ENCODE results near the gene LRRC4C. TPM values are rescaled to one million over a fixed set of nuclear protein-coding genes. Genes with fewer than 3 reads are reported as not detected.

LRRC4C gene
- 2.2 TPM for total RNA-seq

DNA sequence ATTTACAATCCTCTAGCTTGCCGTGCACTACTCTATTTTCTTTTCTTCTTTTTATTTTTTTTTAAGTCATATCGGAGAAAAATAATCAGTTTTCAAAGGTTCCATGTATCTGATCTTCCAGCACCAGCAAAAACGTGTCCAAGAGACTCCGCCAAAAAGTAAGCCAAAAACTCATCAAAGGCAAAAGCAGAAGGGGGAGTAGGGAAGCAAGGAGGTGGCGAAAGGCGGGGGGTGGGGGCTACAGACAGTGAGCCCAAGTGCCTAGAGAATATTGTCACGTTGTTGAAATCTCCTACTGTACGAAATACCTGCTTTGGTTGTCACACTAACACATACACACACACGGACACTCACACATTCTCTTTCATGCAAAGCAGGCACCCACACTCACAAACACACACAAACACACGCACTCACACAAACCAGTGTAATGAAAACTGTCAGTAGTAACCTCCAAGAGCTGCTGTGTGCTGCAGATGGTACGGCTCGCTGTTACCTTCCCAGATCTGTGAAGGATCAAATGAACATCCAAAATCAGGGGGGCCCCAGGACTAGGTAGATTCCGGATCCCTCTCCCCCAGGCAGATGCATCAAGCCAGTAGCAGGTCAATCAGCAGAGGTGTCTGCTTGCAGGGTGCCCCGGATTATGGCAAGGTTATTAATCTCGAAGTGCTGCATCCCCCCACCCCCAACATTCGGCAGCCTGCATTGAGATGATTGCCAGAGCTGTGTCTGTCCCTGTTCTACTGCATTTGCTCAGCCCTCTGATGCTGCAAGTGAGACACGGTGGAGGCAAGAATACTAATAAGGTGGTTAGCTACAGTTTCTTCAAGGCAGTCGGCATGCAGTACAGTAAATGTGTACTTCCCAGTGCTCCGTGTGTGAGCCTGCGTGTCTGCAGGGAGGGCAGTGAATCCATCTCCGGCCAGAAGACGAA lies at the start of gene LRRC4C:
LRRC4C (minus strand) TSS at position 188 of the 937 bp plus-strand sequence.
- DNase-seq (ENCODE audit: low spot score) = no peak

DNA sequence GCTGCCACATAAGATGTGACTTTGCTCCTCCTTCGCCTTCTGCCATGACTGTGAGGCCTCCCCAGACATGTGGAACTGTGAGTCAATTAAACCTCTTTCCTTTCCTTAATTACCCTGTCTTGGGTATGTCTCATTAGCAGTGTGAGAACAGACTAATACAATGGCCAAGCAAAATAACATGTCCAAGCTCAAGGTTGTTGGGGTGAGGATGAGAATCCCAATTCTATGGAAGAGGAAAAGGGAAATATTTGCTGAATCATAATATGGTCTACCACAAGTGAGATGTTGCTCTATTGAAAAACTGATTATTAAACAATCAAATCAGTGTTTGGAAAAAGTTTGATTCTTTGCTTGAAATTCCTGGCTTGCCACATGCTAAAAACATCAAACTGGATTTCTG lies 48.7 kb upstream of the LRRC4C start:
- DNase-seq (ENCODE audit: low spot score) = no peak

DNA sequence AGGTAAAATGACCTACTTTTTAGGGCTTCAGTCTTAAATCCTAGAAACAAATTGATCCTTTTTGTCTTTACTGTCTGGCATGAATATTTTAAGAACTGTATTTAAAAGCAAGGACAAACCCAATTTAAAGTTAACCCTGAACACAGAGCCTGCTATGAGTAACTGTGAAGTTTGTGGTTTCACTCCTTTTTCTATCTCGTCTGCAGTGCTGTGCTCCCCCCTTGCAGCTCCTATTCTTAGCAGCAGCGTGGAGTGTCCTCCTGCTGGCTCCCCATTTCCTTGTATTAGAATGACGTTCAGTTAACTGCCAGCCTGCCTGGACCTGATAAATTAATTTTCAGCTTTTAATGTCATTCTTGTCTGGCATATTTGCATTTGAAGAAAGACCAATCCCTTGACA lies 40.0 kb upstream of the LRRC4C start:
- DNase-seq (ENCODE audit: low spot score) = no peak

DNA sequence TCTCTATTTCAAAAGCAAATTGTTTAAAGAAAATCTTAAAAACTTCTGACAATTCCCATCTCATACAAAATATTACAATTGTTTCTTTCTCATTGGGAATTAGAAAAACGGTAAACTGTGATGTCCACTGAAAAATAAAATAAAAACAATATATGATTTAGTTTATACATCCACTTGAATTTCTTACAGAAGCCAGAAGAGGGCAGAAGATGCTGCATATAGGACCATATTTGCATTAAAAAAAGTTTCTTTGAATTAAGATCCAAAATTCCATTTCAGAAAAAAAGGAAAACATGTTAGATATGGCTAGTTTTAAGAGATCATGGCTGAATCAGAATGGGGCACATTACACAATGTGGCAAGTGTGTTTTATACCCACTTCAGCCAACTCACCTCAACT lies 39.3 kb upstream of the LRRC4C start:
- no peak for DNase-seq (ENCODE audit: low spot score)

DNA sequence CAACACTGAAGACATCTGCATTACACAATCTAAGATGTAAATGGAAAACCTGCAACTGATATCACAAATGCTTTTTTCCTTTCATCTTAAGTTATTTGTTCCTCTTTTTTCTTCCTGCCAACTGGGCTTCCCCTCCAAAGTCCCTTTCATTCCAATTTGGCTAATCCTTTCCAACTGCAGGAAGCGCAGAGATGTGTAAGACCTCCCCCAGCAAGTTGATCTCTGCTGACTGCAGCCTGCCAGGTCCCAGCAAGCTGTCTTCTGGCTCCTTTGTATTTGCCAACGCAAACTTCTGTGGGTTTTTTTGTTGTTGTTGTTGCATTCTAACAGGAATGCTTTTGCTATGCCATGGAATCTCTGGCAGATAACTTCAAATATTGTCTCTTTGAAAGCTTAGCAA lies 38.5 kb upstream of the LRRC4C start:
- DNase-seq (ENCODE audit: low spot score) = no peak

DNA sequence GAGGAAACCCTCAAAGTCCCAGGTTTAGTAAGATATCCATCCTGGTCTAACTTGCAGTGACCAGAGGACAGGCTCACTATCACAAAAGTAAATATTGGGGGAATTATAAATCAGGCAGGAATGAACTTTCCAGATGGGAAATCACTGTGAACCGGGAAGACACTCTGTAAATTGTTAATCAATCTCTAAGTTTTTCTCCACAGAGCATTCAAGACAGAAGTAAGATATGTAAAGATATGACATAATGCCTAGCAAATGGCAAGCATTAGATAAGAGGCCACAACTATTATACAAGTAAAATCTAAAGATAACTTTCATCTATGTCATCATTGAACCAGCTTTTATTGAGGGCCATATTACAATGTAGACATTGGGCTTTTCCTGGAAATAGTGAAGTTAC lies 35.3 kb upstream of the LRRC4C start:
- no peak for DNase-seq (ENCODE audit: low spot score)

DNA sequence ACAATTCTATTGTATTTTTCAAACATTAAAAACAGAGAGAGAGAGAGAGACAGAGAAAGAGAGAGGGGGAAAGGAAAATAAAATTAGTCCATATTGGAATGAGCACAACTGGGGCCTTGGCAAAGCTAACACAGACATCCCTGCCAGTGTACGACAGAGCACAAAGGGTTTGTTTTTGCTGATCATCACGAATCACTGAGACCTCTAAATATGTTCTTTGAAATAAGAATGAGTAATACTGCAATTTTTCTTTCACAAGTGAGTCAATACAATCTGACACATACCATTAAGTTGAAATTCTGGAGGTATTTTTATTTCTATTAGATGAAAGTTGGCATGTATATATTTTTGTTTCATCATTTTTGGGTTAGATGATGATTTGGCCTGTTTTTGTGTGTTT lies 27.0 kb upstream of the LRRC4C start:
- no peak for DNase-seq (ENCODE audit: low spot score)

DNA sequence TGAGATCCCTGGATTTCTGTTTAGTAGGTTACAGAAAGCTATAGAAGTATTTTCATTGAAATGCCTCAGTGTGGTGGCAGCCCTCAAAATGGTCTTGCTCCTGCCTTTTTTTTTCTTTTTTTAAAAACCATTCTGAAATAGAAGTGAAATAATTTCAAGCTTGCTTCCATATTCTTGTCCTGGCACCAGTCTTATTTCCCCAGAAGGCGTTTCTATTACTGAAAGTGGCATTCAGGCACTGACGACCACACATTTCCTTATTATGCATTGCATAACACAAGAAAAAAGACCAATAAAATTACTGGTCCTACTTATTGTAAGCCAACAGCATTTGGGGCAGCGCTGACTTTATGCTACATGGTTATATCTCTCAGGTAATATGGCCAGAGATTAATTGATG lies 24.5 kb upstream of the LRRC4C start:
- no peak for DNase-seq (ENCODE audit: low spot score)

DNA sequence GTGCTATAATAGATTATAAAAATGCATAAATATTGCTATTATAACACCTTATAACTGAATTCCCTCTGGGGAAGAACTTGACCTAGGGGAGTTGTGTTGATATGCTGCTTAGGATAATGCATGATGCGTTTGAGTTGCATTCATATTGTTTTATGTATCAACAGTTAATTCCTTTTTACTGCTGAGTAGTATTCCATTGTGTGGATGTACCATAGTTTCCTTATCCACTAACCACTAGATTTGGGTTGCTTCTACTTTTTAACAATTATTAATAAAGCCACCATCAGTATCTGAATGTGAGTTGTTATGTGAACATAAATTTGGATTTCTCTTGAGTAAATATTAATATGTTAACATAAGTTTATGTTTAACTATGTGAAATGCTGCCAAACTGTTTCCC lies 19.7 kb upstream of the LRRC4C start:
- DNase-seq (ENCODE audit: low spot score) = no peak

DNA sequence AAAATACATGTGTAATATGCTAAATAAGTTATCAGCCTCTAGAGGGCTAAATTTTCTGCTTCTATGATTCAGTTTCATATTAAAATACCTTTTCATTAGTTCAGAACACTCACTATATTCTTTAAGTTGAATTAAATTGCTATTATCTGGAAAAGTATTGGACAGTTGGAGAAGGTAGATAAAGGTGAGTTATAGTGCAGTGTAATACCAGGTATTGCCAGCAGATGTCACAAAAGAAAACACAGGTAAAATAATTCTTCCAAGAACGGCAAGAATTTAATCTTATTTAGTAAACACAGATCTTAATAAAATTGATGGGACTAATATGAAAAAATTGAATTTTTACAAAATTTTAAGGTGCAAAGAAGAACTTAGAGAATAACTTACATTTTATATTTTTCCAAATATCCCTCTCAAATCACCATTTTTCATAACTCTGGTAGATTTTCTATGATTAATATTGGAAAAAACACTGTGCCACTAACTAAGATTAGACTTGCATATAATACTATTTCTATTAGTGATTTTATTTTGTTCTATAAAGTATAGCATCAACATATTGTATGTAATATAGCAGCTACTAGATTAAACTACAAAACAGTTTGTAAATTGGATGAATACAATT lies 1.7 kb upstream of the LRRC4C start:
- no peak for DNase-seq (ENCODE audit: low spot score)

DNA sequence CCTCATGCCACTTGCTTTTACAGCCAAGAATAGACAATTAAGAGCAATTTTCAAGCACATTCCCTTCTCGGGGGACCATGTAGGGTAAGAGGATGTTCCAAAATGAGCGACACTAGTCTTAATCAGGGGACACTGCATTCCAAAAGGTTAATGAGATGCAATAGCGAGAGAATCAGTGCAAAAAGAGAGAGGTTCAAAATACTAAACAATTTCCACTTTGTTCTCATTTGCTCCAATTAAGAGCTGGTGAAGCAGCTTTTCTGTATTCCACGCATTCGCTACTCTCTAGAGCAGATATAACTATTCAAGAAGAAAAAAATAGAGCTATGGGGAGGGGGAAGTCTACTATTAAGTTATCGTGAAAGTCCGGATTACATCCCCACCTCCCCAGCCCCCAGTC lies 811 bp downstream of the LRRC4C start:
- DNase-seq (ENCODE audit: low spot score) = no peak

DNA sequence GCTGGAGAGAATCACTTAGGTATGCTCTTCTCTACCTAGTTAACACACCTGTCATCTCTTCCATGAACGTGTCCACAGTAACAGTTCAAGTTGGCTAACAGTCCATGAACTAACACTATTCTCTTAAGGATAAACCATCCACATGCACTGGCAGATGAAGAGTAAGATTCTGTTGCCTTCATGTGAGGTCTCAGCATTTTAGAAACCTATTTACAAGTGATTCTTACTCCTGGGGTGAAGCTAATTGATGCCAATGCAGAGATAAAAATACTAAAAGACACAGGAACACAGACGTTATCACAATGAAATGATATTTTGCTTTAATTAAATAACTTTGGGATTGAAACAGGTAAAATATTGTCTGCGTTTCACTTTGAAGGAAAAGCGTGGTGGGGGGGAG lies 1.3 kb downstream of the LRRC4C start:
- DNase-seq (ENCODE audit: low spot score) = no peak

DNA sequence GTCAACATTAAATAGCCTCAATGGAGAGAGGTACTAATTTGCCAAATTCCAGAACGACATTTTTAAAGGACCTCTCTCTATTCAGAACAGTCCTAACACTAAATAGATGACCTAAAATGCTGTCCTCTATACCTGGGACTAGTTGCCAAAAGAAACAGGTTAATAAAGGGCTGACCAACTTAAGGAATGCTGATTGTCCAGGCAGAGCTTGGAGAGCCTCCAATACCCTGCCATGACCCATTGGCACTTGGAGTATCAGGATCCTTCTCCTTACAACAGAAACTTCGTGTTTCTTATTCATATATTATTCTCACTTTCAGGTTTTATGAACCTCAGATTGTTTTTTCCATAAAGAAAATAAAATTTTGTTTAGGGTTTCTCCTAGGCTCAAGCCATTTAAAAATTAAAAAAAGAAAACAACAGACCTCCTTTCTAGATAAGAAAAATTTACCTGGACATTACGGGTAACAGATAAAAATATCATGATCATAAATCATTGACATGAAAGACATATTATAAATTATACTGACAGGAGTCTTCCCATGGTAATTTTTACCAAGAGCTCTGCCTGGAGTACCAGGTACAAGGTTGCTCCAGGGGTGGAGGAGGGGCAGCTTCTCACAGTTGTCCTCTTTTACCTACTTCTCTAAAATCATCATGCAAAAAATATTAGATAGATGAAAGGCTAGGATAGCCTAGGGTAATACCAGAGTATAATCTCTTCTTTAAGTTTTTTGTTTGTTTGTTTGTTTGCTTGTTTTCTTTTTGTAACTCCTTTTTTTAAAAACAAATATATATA lies 2.0 kb downstream of the LRRC4C start:
- peak; percentile 44 for DNase-seq (ENCODE audit: low spot score)

DNA sequence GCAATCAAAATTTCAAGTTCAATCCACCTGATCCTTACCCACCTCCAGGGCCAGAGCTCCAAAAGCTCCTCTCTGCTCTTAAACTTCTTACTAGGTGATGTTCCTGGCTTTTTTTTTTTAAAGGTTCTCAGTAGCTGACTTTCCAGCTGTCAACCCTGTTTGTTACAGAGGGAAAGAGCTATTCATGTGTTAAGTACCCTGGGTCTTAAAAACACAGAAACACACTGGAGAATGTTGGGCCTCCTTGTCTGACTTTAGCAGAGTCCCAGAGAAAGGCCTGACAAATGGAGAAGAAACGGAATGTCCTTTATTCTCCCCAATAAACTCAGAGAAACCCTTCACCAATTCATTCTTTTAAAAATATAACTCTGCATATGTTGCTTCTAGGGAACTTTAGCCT lies 3.2 kb downstream of the LRRC4C start:
- no peak for DNase-seq (ENCODE audit: low spot score)

DNA sequence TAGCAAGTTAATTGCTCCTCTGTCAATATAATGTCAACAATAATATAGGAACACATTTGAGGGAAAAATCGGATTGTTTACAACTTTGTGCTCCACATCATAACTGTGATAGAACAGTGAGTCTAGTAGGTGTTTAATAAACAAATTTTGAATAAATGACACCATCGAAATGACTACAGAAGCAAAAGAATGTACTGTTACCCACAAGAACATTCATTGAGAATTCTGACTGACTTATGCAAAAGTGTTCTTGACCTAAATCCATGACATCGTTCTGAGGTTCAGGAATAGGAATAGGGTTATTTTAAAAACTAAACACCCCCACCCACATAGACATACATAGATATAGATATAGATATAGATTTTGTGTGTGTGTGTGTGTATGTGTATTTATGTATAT lies 8.4 kb downstream of the LRRC4C start:
- no peak for DNase-seq (ENCODE audit: low spot score)

DNA sequence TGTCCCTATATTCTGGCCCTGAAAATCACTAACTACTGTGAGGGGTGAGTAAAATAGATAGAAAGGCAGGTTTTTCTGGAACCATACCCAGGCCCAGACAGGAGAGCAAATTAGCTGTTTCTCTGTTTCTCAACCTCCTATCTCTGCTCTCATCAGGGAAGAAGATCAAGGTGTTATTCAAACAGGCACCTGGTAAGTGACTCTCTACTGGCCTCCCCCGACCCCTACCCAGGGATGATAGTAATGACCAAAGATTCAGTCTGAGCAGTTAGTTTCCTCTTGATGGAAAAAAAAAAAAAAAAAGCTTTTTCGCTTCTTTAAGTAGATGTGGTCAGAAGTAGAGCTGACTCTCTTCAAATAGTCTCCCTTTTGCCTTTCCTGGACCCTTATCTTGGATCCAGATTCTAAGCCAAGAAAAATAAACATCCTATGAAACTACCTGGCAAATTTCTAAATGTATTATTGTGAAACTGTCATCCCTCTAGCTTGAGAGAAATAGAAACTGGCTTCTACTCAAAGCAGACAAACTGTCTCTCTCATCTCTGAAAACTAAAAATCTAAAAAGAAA lies 9.9 kb downstream of the LRRC4C start:
- DNase-seq (ENCODE audit: low spot score) = no peak

DNA sequence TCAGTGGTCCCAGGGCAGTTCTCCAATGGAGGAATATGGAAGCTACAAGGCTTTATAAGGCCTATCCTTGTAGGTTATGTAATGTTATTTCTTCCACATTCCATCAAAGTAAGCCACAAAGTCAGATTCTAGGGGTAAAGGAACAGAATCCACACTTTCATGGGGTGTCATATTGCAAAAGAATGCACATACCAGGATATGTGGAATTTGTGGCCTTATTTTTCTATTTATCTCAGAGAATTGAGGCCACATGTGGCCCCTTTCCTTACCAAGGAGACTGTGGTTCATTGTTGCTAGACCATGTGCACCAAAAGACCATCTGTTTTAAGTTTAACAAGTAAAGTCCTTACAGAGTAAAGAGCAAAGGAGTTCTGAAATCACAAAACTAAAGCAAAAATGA lies 12.9 kb downstream of the LRRC4C start:
- DNase-seq (ENCODE audit: low spot score) = no peak

DNA sequence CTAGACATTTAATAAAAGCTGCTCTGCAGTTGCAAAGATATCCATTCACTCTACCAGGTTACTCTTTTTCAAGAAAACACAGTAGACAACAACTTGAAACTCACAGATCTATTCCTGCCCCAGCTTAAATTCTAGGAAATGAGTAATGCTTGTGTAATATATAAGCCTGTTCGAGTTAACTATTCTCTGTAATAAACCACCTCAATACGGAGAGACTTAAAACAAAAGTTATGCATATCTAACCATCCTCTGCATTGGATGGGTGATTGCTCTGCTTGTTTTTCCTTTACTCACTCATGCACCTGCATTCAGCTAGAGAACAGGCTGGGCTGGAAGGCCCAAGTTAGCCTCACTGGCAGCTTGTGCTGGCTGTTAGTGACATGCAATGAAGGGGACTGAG lies 13.3 kb downstream of the LRRC4C start:
- no peak for DNase-seq (ENCODE audit: low spot score)

DNA sequence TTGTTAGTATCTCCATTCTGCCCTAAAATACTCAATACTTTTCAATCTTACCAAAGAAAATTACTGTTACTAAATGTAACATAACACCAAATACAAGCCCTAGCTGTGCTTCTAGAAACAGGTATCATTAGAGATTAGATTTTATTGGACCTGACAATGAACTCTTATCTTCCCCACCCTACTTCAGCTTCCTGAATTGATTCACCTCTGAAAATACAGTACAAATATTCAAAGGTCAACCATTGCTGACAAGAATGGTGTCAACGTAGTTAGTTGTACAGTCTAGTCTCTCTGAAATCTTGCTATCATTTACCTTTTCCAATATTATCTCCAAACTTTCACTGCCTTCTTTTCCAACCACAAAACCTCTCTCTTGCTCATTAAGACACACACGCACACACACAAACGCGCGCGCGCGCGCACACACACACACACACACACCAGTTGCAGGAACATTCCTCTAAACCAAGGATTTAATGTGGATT lies 22.4 kb downstream of the LRRC4C start:
- DNase-seq (ENCODE audit: low spot score) = no peak

DNA sequence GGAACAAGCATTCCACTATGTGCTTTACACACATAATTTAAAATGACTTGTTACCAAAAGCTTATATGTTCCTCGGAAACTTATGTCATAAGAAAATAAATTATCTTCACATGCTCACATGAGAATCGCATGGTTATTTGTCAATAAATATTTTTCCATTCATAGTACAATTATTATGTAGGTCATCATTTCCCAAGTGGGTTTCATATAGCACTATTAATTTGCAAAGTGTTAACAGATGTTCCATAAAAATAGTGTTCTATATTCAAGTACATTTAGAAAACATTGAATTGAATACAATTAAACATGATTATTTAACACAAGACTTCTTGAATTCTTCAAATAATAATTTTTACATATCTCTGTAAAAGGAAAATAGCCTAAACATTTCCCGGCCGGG lies 23.9 kb downstream of the LRRC4C start:
- DNase-seq (ENCODE audit: low spot score) = no peak

DNA sequence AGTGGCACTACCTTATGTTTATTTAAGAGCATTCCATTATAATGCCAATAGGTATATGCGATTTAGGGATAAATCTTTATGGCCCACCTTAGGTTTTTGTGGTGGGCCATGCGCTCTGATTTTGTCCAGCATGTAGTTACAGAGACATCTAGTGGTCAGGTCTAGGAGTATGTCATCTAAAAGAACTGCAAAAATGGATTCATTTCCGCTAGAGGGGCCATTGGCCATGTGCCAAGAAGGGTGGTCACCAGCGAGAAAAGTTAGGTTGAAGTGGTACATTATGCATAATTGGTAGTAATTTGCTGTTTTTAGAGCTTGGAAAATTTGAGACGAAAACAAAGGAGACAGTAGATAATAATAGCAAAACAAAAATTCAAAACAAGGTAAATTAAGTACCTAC lies 27.7 kb downstream of the LRRC4C start:
- no peak for DNase-seq (ENCODE audit: low spot score)

DNA sequence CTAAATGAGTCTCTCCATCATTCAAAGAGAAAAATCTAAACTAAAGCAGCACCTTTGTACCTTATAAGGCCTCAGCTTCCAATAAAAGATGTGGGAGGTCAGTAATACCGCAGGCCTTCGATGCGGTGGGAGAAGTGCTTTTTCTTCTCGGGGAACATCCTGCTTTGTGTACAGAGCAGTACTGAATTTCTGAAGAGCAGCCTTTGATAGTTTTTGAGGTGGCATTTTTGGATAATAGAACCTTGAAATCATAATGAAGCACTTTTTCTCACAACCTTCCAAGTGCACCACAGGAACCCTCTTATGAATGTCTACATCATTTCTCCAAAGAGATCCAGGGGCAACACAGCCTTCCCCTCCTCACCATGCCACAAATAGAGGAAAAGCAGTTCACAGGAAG lies 39.6 kb downstream of the LRRC4C start:
- no peak for DNase-seq (ENCODE audit: low spot score)
